ENCODE results near the gene ASB2. TPM values are rescaled to one million over a fixed set of nuclear protein-coding genes. Genes with fewer than 3 reads are reported as not detected.
A peak's percentile ranks its signal among the peaks of the same experiment; 100 is the strongest.

ASB2 gene
- total RNA-seq, 1 experiment from 2014 or later = 0.35 TPM

DNA sequence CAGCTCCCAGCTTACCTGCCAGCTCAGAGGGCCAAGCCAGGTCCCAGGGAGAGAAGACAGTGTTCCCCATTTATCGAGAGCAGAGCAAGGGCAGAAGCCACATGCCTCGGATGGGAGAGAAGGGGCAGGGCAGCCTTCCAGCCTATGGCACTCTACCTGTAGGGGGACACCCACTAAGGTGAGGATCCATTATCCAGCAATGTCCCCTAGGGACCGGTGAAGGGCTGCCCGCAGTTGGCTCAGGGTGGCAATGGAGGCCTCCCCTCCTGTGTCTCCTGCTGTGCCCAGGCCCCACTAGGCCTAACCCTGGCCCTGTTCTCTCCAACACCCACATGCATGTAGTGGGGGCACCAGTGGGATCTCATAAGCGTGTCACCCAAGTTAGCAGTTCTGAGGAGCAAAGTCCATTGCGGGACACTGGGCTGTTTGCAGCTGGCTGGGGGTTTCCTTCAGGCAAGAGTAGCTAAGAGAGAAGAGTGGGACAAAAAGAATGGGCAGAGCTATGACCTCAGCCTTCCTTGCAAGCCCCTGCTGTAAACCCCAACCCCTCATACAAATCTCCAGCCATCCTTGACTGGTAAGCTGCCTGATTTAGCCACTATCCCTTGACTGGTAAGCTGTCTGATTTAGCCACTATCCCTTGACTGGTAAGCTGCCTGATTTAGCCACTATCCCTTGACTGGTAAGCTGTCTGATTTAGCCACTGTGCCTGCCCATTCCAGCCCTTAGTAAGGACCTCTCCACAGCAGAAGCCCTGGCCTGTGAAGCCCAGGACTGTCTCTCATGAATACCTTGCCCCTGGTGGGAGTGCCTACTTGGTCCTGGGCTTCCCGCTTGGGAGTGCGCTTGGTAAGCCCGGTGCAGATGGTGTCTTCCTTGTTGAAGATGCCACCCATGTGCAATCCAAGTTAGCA lies 5.2 kb upstream of the ASB2 start:
- H3K27me3 Mint-ChIP-seq (ENCODE audit: low read depth) = peaks cover 2% of the 10 kb centered on the region; the same call in 1 of the 2 replicates
- H3K27ac Mint-ChIP-seq = no peak overlapping the region
- no CpG with 5 or more reads among the region's 9 CpGs for WGBS (ENCODE audit: extremely low coverage, insufficient read length, low lambda C conversion rate)

More for the DNA sequence above, 5.2 kb upstream of the ASB2 start:
- H3K56ac ChIP-seq (ENCODE audit: insufficient read length, low read depth, low read length) = no peak overlapping the region
- no peak overlapping the region for H2BK5ac ChIP-seq (ENCODE audit: insufficient read length, low read length)
- H3K4me2 ChIP-seq (ENCODE audit: insufficient read depth, insufficient read length, low read length) = no peak overlapping the region
- DNase-seq = no peak
- H3K4ac ChIP-seq (ENCODE audit: low read depth, low read length) = no peak overlapping the region
- Mint-ChIP-seq H3K4me1 (peaks cover 17 to 42% of the 10 kb centered on the region in 2 experiments), H3K9me3 (no peaks in the 10 kb centered on the region; a peak in 2 of 5 replicates), H3K4me3 (no peak overlapping the region), H3K36me3 (ENCODE audit: insufficient read depth in 1 of 3, low read depth in 3 of 3) (no peaks in the 10 kb centered on the region)
- H2BK20ac ChIP-seq (ENCODE audit: low read depth, low read length, poor library complexity, severe bottlenecking) = no peak overlapping the region
- H3K79me2 ChIP-seq (ENCODE audit: insufficient read depth, low read length) = no peaks in the 10 kb centered on the region
- TF ChIP-seq, protein P1, sequence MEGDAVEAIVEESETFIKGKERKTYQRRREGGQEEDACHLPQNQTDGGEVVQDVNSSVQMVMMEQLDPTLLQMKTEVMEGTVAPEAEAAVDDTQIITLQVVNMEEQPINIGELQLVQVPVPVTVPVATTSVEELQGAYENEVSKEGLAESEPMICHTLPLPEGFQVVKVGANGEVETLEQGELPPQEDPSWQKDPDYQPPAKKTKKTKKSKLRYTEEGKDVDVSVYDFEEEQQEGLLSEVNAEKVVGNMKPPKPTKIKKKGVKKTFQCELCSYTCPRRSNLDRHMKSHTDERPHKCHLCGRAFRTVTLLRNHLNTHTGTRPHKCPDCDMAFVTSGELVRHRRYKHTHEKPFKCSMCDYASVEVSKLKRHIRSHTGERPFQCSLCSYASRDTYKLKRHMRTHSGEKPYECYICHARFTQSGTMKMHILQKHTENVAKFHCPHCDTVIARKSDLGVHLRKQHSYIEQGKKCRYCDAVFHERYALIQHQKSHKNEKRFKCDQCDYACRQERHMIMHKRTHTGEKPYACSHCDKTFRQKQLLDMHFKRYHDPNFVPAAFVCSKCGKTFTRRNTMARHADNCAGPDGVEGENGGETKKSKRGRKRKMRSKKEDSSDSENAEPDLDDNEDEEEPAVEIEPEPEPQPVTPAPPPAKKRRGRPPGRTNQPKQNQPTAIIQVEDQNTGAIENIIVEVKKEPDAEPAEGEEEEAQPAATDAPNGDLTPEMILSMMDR (conservative IDR thresholded peaks at IDR 0.05) = peak; percentile 25; the same call in 1 of the 3 replicates
- H2BK12ac ChIP-seq (ENCODE audit: insufficient read length, low read depth, low read length) = no peak overlapping the region
- H3K18ac ChIP-seq (ENCODE audit: insufficient read length, low read depth, low read length) = no peak overlapping the region
- no peak overlapping the region for H3K23ac ChIP-seq (ENCODE audit: insufficient read length, low read depth, low read length)
- H4K20me1 ChIP-seq (ENCODE audit: control insufficient read depth, insufficient read depth, insufficient read length) = no peaks in the 10 kb centered on the region
- H3T11ph ChIP-seq (ENCODE audit: low read length) = no peak overlapping the region
- no peak overlapping the region for H4K91ac ChIP-seq (ENCODE audit: insufficient read length, low read depth, low read length)
- no peak overlapping the region for H4K8ac ChIP-seq (replicated peaks; ENCODE audit: insufficient read length, low read depth, low read length)
- no peaks in the 10 kb centered on the region for H3K23me2 ChIP-seq (ENCODE audit: insufficient read length, low read depth, low read length, poor library complexity, severe bottlenecking)
- H3K9me3 ChIP-seq (ENCODE audit: control insufficient read depth, low read depth, low read length) = no peaks in the 10 kb centered on the region
- no peak overlapping the region for H2AFZ ChIP-seq (ENCODE audit: low read length)
- no peaks in the 10 kb centered on the region for H3K79me1 ChIP-seq (ENCODE audit: insufficient read depth, low read depth, low read length, poor library complexity, severe bottlenecking)
- H3K14ac ChIP-seq (ENCODE audit: insufficient read depth, low read length) = no peak overlapping the region; the same call in 1 of the 2 replicates
- H2AK5ac ChIP-seq (ENCODE audit: insufficient read length, low read length) = no peak overlapping the region
- H3K4me1 ChIP-seq (ENCODE audit: insufficient read depth, low read length) = no peaks in the 10 kb centered on the region
- H3K27ac ChIP-seq (ENCODE audit: insufficient read length, low read depth, low read length) = no peak overlapping the region
- H2BK120ac ChIP-seq (ENCODE audit: low read depth, low read length, poor library complexity, severe bottlenecking) = no peak overlapping the region
- no peaks in the 10 kb centered on the region for H3K27me3 ChIP-seq (ENCODE audit: insufficient read depth, low read length)
- no peak overlapping the region for H4K5ac ChIP-seq (ENCODE audit: insufficient read length, low read depth, low read length)
- H3K9ac ChIP-seq (ENCODE audit: extremely low read depth, insufficient read length, low read length) = no peak overlapping the region
- no peak overlapping the region for H2BK15ac ChIP-seq (ENCODE audit: low read depth, low read length)
